ENCODE results near the gene HS3ST3A1.

Gene HS3ST3A1

DNA sequence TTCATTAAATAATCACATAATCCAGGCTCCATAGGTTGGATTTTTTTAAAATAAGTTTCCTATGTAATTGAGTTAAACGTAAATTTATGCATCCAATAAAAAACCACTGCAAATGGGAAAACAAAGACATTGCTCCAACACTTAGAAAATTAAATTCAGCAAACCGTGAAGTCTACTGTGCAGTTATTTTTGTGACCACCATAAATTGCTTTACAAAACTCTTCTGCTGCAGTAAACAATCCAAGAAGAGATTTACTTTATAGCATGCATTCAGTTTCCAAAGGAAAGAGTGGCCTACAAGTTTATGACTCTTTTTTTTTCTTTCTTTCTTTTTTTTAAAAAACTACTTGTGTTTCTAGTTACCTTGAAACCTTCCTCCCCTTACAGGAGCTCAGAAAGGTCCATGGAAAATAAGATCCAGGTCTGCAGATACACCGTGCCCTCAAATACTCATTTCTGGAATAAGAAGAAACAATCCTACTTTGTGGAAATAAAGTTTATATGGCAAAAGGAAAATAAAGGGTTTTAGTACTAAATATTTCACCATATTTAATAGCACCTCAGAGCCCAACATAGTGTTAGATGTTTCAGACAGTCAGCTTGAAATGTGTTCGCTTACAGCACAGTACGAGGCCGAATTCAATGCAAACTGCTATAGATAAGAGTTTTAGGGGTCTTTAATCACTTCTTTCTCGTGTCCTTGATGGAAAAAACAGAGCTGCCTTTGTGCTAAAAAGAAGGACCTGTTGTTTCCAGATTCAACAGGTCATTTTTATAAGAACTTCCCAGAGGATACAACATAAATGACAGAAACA is 3.2 kb downstream of the HS3ST3A1 start:
- DNase-seq (ENCODE audit: low spot score) = no peak

DNA sequence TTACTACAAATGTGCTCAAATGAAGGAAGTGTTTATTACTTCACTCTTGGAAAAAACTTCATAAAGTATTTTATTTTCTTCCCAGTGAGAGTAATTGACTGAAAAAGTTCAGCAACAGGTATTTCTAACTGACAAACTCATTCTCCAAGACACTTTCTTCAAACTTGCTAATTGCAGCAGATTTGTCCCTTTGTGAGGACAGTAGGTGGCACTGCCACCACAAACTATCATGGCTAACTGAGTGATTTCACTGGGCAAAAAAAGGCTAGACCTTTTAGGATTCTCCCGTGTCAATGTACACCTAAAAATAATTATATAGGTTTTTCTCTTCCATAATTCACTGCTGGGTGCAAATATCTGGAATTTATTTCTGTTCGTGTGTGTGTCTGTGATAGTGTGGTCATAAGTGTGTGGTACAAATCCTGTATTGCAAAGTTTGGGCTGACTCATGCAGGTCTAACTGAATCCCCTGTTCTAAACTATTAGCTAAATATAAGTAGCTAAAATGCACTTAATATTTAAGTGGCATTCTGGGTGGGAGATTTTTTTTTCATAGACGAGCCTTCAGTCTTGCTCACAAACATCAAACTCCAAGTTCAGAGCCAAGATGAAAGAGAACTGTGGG is 3.9 kb downstream of the HS3ST3A1 start:
- DNase-seq (ENCODE audit: low spot score) = peak; percentile 38

DNA sequence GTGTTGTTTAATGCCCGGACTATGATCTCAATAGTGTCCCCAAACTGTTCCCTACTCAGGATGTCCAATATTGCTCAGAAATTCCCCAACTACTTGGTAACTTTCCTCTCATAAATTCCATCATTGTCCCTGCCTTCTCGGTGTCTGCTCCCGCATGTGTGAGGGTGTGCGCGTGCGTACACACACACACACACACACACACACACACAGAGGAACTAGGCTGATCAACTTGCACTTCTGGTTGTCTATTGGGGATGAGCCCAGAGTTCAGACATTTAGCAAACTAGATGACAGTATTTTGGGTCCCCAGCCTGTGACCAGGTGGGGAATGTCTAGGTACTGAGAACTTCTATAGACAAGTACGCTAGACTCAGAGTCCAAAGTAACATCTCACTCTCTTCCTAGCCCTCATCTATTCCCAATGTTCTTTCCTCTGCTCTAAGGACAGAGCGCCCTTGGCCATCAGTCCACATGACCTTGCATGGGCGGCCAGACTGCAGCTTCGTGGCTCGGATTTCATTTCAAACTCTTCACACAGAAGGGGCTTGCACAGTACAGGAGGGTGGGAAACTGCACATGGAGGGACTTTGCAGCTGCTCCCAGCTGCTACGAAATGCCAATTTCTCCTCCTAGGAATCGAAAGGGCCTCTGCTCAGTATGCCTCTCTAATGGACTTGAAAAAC is 5.3 kb downstream of the HS3ST3A1 start:
- no peak for DNase-seq (ENCODE audit: low spot score)

DNA sequence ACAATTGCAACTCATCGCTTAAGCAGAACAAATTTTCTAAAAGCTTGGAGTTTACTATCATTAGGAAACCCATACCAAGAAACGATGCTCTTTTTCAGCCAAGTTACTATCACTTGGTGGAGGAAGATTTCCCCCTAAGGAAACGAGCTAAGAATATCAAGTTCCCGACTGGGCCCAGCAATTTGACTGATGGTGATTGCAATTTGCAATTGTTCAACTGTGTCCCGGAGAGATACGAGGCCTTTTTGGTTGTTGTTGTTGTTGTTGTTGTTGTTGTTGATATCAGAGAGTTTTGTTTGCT is 6.2 kb downstream of the HS3ST3A1 start:
- no peak for DNase-seq (ENCODE audit: low spot score)

GRCh38 chr17:13594762-13595598 is 6.7 kb downstream of the HS3ST3A1 start:
- DNase-seq (ENCODE audit: low spot score) = peak; percentile 76

DNA sequence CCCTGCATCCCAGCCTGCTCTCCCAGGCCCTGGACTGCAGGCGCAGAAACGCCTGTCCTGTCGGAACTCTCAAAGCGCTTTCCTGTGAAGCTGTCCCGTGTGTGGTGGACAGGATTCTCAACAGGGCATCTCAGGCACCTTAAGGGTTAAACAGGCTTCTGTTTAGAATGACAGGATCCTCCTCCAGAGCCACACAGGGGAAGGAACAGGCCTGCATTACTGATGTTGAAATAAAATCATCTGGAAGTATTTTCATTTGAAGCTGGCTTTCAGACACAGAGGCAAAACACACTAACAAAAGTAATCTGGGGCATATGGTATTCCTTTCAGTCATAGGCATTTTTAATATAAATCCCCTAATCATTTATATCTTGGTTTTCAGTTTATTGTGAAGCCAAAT is 7.4 kb downstream of the HS3ST3A1 start:
- no peak for DNase-seq (ENCODE audit: low spot score)

- no peak for DNase-seq (ENCODE audit: low spot score)
Measured at GRCh38 chr17:13593757-13594156, 8.0 kb downstream of the HS3ST3A1 start.

DNA sequence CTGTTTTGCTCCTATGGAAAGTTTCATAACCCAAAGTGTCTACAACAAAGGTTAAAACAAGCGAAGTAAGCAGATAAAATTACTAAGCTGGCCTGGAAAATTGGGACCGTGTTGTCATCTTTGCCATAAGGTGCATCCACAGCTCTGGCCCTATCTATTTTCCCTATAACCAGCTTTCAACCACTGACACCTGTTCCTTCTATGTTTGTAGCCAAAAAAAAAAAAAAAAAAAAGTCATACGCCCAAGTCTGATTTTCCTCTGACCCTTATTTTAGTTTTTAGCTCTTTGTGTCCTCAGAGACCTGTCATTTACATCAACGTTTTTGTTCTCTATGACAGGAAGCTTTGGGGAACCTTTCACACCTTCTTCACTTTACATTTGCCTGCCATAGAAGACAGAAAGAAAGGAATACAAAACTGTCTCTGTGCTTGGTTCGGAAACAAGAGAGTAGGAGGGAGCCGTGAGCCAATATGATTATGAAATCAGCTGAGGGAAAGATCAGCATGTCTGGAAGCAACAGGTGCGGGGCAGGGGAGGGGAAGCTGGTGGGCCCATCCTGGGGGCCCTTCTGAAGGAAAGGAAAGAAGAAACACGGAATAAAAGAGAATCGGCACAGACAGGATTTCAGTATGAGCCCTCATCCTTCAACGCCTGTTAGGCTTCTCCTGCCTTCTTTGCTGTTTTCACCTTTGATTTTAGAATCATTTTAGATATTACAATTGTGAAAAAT is 8.5 kb downstream of the HS3ST3A1 start:
- no peak for DNase-seq (ENCODE audit: low spot score)

DNA sequence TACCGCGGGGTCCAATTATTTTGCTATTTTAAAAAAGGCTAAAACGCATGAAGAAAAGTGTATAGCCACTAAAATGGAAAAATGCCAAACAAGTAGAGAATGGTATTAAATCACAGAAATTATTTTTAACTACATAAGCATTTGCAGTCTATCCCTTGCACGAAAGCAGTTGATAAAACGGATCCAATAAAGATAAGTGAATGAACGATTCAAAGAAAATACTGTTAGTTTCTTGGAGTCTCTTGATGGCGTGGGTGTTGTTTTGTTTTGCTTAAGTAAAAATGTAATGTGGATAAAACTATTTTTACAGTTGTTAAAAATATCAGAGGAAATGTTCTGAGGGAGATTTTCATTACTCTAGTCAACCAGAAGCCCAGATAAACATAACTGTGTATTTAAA is 9.3 kb downstream of the HS3ST3A1 start:
- no peak for DNase-seq (ENCODE audit: low spot score)

GRCh38 chr17:13590441-13590840 is 11.3 kb downstream of the HS3ST3A1 start:
- no peak for DNase-seq (ENCODE audit: low spot score)

DNA sequence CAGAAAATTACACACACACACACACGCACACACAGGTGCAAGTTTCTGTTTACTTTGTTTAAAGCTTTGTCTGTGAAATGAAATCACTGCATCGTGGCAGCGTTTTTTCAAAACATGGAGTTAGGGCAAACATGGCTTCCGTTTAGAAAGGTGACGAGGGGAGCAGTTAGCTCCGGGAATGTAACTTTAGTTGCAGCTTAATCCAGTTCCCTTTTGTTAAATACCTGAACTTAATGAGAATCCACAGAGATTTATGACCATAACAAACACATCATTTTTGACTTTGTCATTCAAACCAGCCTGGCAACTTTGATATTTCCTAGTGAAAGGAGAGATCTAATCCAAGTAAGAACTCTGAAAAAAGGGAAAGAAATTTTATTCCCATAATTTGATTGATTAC is 12.1 kb downstream of the HS3ST3A1 start:
- DNase-seq (ENCODE audit: low spot score) = no peak

DNA sequence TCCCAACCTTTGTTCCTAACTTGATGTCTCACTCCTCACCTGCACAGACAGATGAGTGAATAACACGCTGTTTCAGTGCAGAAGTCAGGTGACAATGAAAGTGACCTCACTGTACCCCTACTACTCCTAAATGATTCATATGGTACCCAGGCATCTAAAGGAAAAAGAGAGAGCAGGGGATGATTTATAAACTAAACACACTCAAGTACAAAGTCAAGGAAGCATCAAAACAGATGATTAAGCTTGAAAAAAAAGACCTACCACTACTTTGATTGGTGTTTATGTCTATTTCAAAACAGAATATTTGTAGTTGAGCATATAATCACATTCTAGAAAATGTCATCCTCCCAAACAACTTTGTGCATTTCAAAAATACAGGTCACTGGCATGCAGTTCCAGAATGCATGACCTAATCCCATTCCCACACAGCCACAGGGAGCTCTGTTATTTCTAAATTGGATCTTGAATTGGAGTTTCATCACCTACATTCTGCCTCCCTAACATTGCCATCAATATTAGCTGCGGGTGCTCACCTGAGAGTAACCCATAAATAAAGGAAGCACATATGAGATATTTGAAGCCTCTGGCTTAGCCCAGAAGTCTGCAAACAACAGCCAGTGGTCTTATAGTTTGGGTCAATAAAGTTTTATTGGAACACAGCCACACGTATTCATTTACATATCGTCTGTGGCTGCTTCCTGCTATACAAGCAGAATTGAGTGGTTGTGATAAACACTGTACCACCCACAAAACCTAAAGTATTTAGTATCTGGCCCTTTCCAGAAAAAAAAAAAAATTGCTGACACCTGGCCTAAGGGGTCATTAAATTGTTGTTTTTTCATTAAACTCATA is 14.0 kb downstream of the HS3ST3A1 start:
- DNase-seq (ENCODE audit: low spot score) = no peak

GRCh38 chr17:13584701-13585080 is 17.0 kb downstream of the HS3ST3A1 start:
- no peak for DNase-seq (ENCODE audit: low spot score)

GRCh38 chr17:13583996-13584700 is 17.6 kb downstream of the HS3ST3A1 start:
- DNase-seq (ENCODE audit: low spot score) = no peak

DNA sequence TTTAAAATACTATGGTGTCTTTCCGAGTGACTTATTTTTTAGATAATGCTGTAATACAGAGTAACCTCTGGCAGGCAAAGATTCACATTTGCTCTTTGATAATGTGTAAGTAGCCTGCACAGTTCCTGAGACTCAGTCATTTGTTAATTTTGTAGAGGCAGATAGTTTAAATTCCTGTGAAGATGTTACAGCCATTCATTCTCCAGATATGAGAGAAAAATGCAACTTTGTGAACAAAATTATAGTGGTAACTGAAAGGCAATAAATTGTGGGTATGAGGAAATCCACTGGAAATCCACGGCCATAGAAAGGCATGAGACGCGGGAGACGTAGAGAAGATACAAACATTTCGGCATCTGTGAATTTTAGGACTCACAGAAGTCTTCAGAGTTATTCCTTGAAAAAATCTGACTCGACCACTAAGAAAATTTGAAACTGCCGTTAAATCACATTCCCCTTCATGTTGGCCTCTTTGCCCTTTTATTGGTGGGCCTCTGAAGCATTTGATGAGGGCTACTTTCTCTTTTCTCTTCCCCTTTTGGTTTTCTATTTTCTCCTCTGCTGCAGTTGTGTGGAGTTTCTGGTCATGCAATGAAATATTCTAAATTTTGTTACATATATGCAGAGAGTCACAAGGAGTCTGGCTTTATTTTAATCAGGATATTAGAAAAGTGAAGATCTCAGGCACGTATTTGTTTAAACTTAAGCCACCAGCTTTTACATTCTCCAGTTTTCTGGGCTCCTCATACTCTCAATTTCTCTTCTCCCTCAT is 18.8 kb downstream of the HS3ST3A1 start:
- DNase-seq (ENCODE audit: low spot score) = no peak

DNA sequence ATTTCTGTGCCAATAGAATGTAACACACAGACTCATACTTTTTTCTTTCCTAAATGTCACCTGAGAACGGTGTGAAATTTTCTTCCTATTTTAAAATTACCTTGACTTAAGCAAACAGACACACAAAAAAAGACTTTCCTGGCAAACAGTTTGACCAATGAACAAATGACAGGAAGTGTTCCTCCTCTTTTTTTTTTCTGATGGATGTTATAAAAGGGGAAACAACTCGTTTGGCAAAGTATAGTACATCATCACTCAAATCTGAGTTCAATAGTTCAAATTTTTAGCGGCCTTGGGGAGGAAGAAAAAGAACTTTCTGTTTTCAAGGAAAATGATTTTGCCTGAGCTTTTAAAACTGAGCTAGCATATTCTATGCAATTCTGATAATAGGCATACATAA is 19.8 kb downstream of the HS3ST3A1 start:
- no peak for DNase-seq (ENCODE audit: low spot score)

DNA sequence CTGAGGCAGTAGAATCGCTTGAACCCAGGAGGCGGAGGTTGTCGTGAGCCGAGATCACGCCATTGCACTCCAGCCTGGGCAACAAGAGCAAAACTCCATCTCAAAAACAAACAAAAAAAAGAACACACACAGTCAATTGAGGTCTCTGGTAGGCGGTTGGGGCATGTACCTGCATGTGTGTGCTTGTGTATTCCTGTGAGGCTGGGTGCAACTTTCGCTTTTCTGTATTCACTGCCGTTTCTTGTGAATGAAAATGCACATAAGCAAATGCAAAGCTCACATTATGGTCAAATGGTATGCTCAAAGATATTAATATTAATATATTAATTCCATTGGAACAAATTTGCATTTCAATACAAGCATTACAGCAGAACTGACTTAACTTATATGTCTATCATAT is 20.9 kb downstream of the HS3ST3A1 start:
- no peak for DNase-seq (ENCODE audit: low spot score)

GRCh38 chr17:13576661-13577526 is 24.8 kb downstream of the HS3ST3A1 start:
- no peak for DNase-seq (ENCODE audit: low spot score)
